Caki2 (cell line): ENCODE results near the gene CDH13. TPM values are rescaled to one million over a fixed set of nuclear protein-coding genes. Genes with fewer than 3 reads are reported as not detected.

ENCODE experiments used
- DNase-seq: peaks from one replicate; pipeline ENCODE4 v3.0.0-alpha.2; 2015; ENCODE audit warnings: low read depth
- in situ Hi-C: cut with HindIII; loops from 2 replicates; pipeline ENCODE4 v1.10.0; 2016; ENCODE audit warnings: low sequenced_read_pairs, low pct_unique_long_range_greater_than_20kb, mixed read lengths
- total RNA-seq: library from RNA; depleted of rRNA; stranded (reverse); fragments of >200 nt; shearing (Covaris generic); gene quantifications from 2 replicates; pipeline ENCODE4 v1.2.3, GENCODE V29; 2014; ENCODE audit warnings: low replicate concordance; rRNA removed

CDH13 gene
- total RNA-seq: not detected in 2 replicates

DNA sequence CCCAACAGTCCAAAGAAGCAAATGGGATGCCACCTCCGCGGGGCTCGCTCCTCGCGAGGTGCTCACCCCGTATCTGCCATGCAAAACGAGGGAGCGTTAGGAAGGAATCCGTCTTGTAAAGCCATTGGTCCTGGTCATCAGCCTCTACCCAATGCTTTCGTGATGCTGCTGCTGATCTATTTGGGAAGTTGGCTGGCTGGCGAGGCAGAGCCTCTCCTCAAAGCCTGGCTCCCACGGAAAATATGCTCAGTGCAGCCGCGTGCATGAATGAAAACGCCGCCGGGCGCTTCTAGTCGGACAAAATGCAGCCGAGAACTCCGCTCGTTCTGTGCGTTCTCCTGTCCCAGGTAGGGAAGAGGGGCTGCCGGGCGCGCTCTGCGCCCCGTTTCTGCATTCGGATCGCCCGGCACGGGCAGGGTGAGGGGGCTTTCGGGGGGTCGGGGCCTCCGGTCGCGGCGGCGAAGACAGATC lies at the start of gene CDH13:
CDH13 (plus strand) TSS at position 179 of the 471 bp plus-strand sequence.
- in situ Hi-C loops: no loop called here
- no peak for DNase-seq

DNA sequence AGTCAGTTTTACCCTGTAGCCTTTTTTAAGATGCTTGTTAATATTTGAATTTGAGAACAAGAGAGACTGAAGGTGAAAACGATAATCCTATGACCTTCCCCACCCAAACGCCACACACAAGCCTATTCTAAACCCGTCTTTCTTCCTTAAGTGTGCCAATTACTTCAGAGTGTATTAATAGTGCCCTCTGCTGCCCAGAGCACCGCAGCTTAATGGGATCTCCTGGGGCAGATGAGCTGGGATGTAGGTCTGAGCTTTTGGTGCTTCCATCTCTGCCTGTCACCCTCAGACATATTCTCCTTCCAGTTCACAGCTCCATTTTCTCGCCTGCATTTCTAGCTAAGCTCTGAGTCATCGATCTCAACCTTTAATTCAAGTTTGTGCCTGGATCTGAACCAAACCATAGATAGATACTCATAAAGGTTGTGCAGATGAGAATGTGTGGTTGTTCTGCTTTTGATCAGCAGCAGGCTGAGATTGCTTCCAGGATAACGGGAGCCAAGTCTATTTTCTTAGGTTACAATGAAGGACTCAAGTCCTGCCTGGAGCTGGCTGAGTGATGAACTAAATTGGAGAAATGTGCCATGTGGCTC lies 46.4 kb upstream of the CDH13 start:
- DNase-seq: peak; percentile 2
- in situ Hi-C loops: no loop called here

DNA sequence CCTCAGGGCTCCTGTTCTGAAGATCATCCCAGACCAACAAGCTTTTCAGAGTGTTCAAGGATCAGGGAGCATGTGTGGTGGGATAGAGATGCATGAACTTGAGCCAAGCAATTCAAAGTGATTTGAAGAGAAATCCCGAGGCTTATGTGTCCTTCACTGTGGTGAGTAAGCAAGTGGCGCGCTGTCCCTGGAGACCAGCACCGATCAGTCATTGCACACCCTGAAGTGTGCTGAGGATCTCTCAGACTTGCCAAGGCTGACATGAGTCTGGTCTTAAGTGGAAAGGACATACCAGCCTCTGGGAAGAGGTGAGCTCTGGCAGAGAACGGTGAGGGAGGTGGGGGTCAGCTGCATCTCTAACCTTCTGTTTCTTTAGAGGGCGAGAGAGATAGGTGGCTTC lies 43.8 kb upstream of the CDH13 start:
- no peak for DNase-seq
- in situ Hi-C loops: no loop called here

DNA sequence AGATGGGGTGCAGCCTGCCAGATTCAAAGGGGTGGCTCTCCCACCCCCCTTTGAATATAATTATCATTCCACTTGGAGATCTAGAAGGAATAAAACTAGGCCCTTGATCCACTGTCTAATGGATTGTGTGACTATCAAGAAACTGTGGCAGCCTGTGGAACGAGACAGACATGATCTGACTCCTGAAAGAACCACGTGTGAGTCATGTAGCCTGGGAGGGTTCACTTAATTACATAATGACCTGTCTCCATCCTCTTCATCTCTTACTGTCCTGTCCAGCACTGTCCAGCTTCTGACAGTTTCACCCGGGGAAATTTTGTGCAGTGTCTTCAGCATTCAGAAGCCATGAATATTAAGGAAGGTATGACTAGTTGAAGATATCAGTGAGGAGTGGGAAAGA lies 43.3 kb upstream of the CDH13 start:
- in situ Hi-C loops: no loop called here
- DNase-seq: no peak

DNA sequence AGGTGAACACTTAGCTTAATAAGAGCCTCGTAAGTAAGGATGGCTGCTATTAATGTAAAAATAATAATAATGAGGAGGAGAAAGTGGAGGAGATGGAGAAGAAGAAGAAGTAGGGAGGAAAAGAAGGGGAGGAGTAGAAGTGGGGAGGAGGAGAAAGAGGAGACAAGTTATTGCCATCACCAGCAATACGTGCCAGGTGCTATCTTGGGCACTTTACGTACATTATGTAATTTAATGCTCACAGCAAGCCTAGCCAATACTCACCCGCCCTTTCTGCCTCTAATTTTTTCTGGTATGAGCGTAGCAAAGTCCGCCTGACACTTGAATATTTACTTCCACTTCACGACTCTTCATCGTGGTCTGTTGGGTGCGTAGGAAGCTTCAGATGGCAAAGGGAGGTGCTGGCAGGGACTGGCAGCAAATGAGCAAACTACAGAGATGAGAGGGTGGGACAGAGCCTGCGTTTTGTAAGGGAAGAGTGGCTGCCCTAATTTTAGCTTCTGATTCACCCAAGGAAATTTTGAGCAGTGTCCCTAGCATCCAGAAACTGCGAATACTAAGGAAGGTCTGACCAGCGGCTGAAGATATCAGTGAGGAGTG lies 42.1 kb upstream of the CDH13 start:
- no peak for DNase-seq
- in situ Hi-C loops: no loop called here

DNA sequence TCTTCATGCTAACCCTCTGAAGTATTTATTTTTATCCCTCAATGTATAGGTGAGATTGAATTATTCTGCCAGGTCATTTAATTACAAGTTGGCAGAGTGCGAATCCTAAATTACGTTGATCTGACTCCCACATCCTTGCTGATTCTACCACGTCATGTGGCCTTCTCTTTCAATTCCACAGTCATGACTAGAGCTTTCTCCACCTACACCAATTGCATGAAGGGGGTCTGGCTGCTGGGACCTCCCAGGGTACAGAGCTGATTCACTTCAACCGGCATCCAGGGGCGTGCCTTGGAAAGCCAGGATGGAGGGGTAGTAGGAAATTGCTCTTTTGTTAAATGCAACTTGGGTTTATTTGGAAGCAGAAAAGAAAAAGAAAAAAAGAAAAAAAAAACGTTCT lies 41.1 kb upstream of the CDH13 start:
- in situ Hi-C loops: no loop called here

DNA sequence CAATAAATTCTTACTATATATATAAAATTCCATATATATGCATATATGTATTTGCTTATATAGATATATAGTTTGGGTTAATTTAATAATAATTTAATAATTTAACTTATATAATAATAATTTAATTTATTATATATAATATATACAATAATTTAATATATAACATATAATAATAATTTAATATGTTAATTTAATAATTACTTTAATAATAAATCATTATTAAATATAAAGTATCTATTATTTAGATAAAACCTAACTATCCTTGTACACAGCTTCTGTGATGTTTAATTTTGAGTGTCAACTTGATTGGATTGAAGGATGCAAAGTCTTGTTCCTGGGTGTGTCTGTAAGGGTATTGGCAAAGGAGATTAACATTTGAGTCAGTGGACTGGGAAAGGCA lies 40.6 kb upstream of the CDH13 start:
- in situ Hi-C loops: no loop called here
- DNase-seq: no peak

More for the DNA sequence above, 41.1 kb upstream of the CDH13 start:
- no peak for DNase-seq

DNA sequence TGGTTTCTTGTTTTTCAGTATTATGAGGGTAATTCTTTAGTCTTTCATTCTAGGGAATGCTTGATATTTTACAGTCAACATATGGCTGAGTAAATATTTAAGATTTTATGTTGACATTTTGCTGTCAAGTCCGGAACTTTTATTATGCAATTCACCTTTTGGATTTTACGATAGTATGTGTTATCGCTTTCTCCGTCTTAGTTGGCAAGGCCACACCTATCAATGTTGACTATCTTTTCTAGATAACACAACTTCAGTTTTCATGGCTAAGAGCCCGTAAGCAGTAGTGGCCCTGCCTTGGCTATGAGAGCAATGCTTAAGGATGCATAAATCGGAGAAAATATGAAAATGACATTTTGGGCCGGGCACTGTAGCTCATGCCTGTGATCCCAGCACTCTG lies 39.5 kb upstream of the CDH13 start:
- in situ Hi-C loops: no loop called here
- no peak for DNase-seq

DNA sequence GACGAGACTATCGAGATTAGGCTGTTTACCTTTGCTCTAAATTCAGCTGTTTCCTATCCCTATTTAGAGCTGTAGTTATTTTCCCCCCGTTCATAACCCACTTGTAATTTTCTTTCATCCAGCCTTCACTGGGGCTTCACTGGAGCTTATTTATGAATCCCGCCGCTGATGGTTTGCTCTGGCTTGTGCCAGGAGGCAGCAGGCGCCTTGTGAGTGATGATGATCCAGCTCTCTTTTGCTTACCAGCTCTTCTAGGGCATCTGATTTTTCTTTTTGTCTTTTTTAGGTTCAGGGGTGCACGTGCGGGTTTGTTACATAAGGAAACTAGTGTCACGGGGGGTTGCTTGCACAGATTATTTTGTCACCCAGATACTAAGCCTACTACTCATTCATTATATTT lies 37.4 kb upstream of the CDH13 start:
- no peak for DNase-seq
- in situ Hi-C loops: no loop called here

DNA sequence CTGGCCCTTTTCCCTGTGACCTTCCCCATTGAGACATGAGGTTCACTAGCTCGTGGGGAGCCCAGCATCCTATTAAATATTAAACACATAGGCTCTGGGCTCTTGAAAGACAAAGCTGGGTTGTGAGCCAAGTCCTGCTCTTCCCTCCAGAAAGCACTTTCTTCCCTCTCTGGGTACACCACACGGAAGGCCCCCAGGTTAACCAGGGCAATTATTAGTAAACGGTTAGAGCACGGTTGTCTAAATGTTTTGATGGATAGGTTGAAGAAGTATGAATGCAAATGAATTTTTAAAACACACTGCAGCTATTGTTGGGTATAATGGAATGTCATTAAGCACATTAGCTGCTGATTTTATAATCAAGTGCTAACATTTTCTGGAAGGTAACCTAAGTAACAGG lies 32.7 kb upstream of the CDH13 start:
- DNase-seq: no peak
- in situ Hi-C loops: no loop called here

DNA sequence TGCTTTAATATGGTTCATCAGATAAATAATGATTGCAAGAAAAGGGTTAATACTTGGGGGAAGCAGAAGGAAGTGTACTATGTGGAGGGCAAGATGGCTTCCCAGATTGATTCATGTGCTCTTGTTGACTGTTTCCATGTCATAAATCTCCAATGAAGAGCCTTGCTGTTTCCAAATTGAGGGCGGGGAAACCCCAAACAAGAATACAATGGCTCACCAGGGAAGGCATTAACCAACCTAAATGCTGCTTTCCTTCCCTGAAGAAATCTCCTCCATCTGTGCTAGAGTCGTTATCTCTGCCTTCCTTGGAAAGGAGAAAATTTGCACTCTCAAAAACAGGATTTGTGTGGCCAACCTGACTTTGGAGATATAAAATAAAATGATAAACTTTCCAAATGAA lies 28.0 kb upstream of the CDH13 start:
- DNase-seq: no peak
- in situ Hi-C loops: no loop called here

DNA sequence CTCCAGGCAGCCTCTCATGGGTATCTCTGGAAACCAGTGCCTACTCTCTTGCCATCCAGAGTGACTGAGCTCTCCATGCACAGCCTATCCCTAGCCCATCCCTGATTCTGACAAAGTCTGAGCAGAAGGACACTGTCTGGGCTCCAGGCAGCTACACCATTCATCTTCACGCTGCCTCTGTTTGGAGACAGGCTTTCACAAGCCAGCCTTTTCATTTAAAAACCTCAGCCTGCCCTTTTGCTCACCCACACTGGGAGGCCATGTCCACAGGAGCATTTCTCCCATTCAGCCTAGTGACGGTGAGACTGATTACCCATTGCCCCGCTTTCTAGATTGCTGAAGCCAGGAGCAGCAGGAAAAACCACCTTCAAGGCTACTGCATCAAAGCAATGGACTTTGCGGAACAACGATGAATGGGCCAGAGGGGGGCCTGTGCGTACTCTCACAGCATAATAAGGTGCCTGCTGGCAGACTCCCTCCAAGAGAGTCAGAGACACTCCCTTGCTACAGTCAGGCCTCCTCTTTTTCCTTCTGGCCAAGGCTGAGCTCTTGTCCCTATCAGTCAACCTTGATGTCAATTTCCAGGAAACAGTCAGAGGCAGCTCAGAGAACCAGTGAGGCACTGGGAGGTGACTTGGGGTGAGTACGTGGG lies 24.7 kb upstream of the CDH13 start:
- no peak for DNase-seq
- in situ Hi-C loops: no loop called here

DNA sequence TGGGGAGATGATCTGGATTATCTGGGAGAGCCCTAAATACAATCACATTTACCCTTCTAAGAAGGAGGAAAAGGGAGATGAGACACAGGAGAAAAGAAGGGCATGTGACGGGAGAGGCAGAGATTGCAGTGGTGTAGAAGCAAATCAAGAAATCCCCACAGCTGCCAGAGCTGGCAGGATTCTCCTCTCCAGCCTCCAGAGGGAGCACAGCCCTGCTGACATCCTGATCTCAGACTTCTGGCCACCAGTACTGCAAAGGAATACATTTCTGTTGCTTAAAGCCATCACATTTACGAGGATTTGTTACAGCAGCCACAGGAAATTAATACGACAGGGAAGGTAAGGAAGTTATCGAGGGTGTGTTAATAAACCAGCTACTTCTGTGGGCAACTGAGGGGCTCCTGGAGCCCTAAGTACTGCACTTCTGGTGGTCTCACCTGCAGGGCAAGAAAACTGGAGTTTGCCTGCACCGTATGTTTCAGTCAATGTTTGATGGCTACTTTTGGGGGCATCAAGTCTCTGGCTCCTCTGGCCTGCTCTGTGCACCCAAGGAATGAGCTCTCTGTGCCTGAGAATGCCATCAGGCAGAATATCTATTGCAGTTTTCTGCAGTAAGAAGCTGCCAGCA lies 22.9 kb upstream of the CDH13 start:
- DNase-seq: peak; percentile 6
- in situ Hi-C loops: no loop called here

DNA sequence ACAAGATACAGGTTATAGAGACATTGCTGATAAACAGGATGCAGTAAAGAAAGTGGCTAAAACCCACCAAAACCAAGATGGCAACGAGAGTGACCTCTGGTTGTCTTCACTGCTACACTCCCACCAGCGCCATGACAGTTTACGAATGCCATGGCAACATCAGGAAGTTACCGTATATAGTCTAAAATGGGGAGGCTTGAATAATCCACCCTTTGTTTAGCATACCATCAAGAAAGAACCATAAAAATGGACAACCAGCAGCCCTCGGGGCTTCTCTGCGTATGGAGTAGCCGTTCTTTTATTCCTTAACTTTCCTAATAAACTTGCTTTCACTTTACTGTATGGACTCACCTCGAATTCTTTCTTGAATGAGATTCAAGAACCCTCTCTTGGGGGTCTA lies 21.7 kb upstream of the CDH13 start:
- DNase-seq: no peak
- in situ Hi-C loops: no loop called here

DNA sequence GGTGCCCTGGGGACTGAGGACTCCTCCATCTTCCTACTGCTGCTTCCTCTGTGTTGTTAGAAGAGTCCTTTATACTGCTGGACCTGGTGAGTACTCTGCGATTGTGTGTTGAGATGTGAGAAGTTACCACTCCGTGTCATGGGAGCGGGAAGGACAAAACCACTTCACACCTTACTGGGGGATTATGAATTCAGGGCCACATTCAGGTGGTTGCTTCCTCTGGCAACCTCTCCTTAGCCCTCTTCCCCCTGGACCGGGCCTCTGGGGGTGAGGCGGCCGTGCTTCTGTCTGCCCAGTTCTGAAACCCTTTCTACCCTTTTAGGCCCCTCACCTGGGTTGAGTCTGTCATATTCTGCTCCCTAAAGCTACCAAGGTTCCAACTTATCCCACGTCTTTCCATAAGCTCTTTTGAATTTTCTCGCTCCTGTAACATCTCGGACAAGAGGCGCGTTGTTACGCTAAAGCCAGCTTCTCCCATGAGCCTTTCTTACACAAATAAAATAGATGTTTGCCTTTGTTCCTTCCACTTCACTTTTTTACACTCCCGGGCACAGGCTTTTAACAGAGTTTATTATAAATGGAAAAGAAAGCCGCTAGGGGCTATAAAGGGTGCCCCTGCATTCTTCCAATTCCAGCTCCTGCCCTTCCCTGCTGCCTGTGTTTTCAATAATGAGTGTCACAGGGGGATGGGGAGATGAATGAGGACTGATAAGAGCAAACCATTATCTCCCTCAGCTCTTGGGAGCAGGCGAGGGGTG lies 20.7 kb upstream of the CDH13 start:
- DNase-seq: no peak
- in situ Hi-C loops: no loop called here

DNA sequence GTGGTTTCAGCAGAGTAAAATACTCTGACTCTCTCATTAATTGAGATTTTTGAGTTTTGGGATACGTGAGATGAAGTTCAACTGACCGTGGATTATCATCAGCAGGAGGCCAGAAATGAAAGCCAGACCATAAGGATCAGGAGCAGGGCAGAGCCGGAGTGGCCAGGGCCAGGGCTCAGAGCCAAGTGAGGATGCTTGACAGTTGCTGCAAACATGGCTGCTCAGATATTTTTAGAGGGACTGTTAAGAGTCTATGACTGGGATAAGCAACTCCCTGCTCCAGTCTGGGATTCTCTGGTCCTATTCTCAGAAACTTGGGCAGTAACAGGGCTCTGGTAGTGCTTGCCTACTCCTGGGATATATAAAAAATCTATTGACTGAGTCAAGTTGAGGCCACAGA lies 17.6 kb upstream of the CDH13 start:
- in situ Hi-C loops: no loop called here
- DNase-seq: no peak

DNA sequence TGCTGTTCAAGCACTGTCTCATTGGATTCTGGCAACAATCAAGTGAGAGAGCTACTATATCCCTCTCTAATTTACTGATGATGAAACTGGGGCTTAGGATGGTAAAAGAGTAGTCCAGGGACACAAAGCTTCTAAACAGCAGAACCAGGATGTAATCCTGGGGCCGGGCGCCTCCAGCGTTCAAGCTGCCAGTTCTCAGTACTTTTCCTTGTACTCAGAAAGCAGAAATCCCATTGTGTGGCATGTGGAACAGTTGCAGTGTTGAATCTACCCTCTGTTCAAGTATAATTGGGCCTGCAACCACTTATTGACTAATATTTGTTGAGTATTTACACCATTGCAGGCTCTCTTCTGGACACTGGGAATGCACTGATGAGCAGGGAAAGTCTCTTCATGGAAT lies 14.5 kb upstream of the CDH13 start:
- DNase-seq: no peak
- in situ Hi-C loops: no loop called here

DNA sequence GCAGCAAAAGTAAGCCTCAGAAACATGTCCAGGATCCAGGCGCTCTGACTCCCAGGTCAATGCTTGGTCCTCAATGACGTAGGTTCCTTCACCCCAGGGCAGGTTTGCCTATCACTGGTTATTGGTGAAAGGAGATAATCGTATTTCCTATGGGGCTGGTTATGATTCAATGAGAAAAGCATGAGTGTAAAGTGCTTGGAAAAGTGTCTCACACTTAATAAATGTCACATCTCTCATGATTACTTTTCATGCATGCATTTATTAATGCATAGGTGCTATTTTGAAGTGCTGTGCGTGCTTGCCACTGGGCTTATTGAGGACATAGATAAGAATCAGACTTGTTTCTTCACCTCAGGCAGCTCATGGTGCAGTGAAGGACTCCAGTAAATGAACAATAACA lies 10.4 kb upstream of the CDH13 start:
- in situ Hi-C loops: no loop called here
- no peak for DNase-seq

DNA sequence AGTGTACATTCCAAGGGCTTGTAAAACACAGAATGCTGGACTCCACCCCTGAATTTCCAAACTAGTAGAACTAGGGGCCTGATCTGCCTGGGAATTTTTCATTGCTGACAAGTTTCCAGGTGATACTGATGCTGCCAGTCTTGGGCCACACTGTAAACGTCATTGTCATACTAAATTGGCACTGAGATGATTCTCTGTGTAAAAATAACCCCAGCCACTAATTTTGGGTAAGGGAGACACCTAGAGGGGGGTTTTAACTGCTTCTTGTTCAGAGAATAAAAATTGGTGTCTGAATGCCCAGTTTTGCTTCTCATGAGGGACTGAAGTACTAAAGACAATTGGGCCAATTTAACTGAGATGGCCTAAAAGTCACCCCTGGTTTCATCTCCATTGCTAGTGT lies 5.0 kb upstream of the CDH13 start:
- no peak for DNase-seq
- in situ Hi-C loops: no loop called here
